ENCODE results near the gene CEBPZOS. TPM values are rescaled to one million over a fixed set of nuclear protein-coding genes. Genes with fewer than 3 reads are reported as not detected.
A peak's percentile ranks its signal among the peaks of the same experiment; 100 is the strongest.

CEBPZOS gene
- total and polyA plus RNA-seq, 9 of the 15 experiments (the other 6 are each of a cell fraction or from before 2014, with no cell fraction given), result 21.7 to 64.8 (median 46.7) TPM

DNA sequence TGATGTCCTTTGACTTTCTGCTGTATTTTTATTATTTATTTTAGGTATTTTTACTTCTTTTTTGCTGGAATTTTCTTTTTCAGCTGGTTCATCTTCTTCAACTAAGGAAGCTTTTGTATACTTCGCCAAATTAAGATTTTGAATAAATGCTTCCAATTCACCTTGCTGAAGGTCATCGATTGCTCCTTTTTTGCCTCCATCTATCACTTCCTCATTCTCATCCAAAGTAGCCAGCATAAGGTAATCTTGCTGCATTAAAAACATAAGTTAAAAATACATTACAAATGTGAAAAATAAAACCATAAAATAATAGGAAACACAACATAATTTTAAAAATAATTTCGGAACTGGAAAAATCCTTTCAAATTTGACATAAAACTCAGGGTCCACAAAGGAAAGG lies 32.5 kb downstream of the CEBPZOS start:
- WGBS (ENCODE audit: insufficient coverage, low coverage, missing lambda C conversion rate), result 93% methylated on average over 3 of the region's 3 CpGs
- CTCF ChIA-PET (ENCODE audit: low intra/inter-chr PET ratio), result no interaction called here
- FAIRE-seq (no peak), ATAC-seq (no peak), DNase-seq (ENCODE audit: extremely low read depth in 1 of 4, low spot score in 3 of 4) (no peak)
- no peak overlapping the region for H2AFZ ChIP-seq (ENCODE audit: low read depth, low read length)
- H3K27ac ChIP-seq (ENCODE audit: extremely low read depth, low read depth, low read length), result no peak overlapping the region
- no peak for TF ChIP-seq ZNF696 (CRISPR knock-in tag; conservative IDR thresholded peaks at IDR 0.05)
- TF ChIP-seq, protein P1, sequence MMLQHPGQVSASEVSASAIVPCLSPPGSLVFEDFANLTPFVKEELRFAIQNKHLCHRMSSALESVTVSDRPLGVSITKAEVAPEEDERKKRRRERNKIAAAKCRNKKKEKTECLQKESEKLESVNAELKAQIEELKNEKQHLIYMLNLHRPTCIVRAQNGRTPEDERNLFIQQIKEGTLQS (IDR thresholded peaks at IDR 0.05), result no peak
- TF ChIP-seq, protein P1 (CRISPR knock-in tag; conservative IDR thresholded peaks at IDR 0.05), result no peak
- TF ChIP-seq SPI1 (IDR thresholded peaks at IDR 0.05; ENCODE audit: borderline replicate concordance, low read depth, low read length), result peak; percentile 81
- peaks cover 2% of the 10 kb centered on the region for H3K9me1 ChIP-seq (ENCODE audit: control insufficient read depth, insufficient read depth, low read length)
- POLR2A ChIA-PET, result no interaction called here
- peaks cover 7 to 19% of the 10 kb centered on the region in 2 experiments; a peak in 4 of 5 replicates for H3K4me1 ChIP-seq (replicated peaks in 1 of 2; ENCODE audit: control insufficient read depth in 2 of 2, insufficient read depth in 2 of 2, low read length in 2 of 2)
- in situ Hi-C loops (cut with MboI), result no loop called here
- no peak overlapping the region for H3K4me3 ChIP-seq
- no peaks in the 10 kb centered on the region for H3K27me3 ChIP-seq (ENCODE audit: control insufficient read depth in 2 of 2, insufficient read depth in 2 of 2, low read length in 2 of 2)
- BruUV-seq (replicated peaks), result no TSS peak
- no peak overlapping the region for H3K9ac ChIP-seq (ENCODE audit: insufficient read depth in 1 of 2, low read depth in 2 of 2, low read length in 2 of 2)
- no peak overlapping the region for H3K4me2 ChIP-seq (ENCODE audit: insufficient read depth, low read length)
- H4K20me1 ChIP-seq (replicated peaks; ENCODE audit: control insufficient read depth, insufficient read depth, low read length), result peaks cover 10% of the 10 kb centered on the region; the same call in 1 of the 2 replicates
- peaks cover 92% of the 10 kb centered on the region for H3K79me2 ChIP-seq (ENCODE audit: control insufficient read depth, insufficient read depth, low read length)
- no peaks in the 10 kb centered on the region for H3K9me3 ChIP-seq (replicated peaks; ENCODE audit: control insufficient read depth, insufficient read depth, low read depth, low read length)
- H3K36me3 ChIP-seq (ENCODE audit: control insufficient read depth, insufficient read depth, low read length), result peaks cover 52% of the 10 kb centered on the region
- intact Hi-C loops (cut with micrococcal nuclease), result no loop called here

DNA sequence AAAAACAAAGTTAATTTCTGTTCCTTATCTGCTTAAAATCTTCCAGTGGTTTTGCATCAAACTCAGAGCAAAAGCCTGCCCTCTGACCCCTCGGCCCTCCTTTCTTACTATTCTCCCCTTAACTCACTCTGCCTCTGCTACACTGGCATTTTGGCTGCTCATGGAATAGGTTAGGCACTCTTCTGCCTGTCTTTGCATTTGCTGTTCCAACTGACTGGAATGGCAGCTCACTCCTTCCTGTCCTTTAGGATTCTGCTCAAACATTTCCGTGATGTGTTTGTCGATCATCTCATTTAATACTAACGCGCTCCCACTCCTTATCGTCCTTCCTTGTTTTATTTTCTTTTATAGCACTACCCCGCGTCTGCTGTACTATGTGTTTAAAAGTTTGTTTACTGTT lies 34.3 kb downstream of the CEBPZOS start:
- peak; percentile 15 to 25 (median 20) for DNase-seq (ENCODE audit: extremely low read depth in 1 of 4, low spot score in 3 of 4)
- no TSS peak for BruUV-seq (replicated peaks)
- peak; percentile 7; the same call in 2 of the 3 replicates for ATAC-seq
- peak overlapping the region; percentile 85; the same call in 1 of the 2 replicates for H2AFZ ChIP-seq (ENCODE audit: low read depth, low read length)
- no peaks in the 10 kb centered on the region for H3K9me1 ChIP-seq (ENCODE audit: control insufficient read depth, insufficient read depth, low read length)
- 0% methylated on average over 8 of the region's 8 CpGs for WGBS (ENCODE audit: insufficient coverage, low coverage, missing lambda C conversion rate)
- no peak for FAIRE-seq
- CTCF ChIA-PET (ENCODE audit: low intra/inter-chr PET ratio), result no interaction called here
- H3K9ac ChIP-seq (ENCODE audit: insufficient read depth in 1 of 2, low read depth in 2 of 2, low read length in 2 of 2), result peak overlapping the region; percentile 86 to 94
- 0 out of 2 replicates have a peak, but pooled peaks cover 8% of the 10 kb centered on the region for H4K20me1 ChIP-seq (replicated peaks; ENCODE audit: control insufficient read depth, insufficient read depth, low read length)
- peak overlapping the region; percentile 68 for H3K4me3 ChIP-seq
- H3K9me3 ChIP-seq (replicated peaks; ENCODE audit: control insufficient read depth, insufficient read depth, low read depth, low read length), result no peaks in the 10 kb centered on the region
- peaks cover 93% of the 10 kb centered on the region for H3K79me2 ChIP-seq (ENCODE audit: control insufficient read depth, insufficient read depth, low read length)
- H3K27ac ChIP-seq (ENCODE audit: extremely low read depth, low read depth, low read length), result peak overlapping the region; percentile 80
- POLR2A ChIA-PET, result no interaction called here
- in situ Hi-C loops (cut with MboI) (loop anchor here (10.0 kb wide), 1 partner anchor 334 kb away; no protein-coding TSS in a partner anchor), intact Hi-C loops (cut with micrococcal nuclease) (no loop called here)
- peak overlapping the region; percentile 98 for H3K4me2 ChIP-seq (ENCODE audit: insufficient read depth, low read length)
- peaks cover 7 to 19% of the 10 kb centered on the region in 2 experiments; a peak in 4 of 5 replicates for H3K4me1 ChIP-seq (replicated peaks in 1 of 2; ENCODE audit: control insufficient read depth in 2 of 2, insufficient read depth in 2 of 2, low read length in 2 of 2)
- H3K36me3 ChIP-seq (ENCODE audit: control insufficient read depth, insufficient read depth, low read length), result peaks cover 55% of the 10 kb centered on the region
- H3K27me3 ChIP-seq (ENCODE audit: control insufficient read depth in 2 of 2, insufficient read depth in 2 of 2, low read length in 2 of 2), result no peaks in the 10 kb centered on the region
- TF ChIP-seq ZNF263 (CRISPR knock-in tag; IDR thresholded peaks at IDR 0.05; ENCODE audit: borderline replicate concordance) (0 out of 2 replicates have a peak, but pooled peaks have one; percentile 2), MXI1 (IDR thresholded peaks at IDR 0.05; ENCODE audit: low read depth, low read length) (0 out of 2 replicates have a peak, but pooled peaks have one; percentile 5), NR2C2 (CRISPR knock-in tag; IDR thresholded peaks at IDR 0.05) (no peak), NR2C2 (tag; IDR thresholded peaks at IDR 0.05) (peak; percentile 61; the same call in 1 of the 2 replicates), NR2C1 (IDR thresholded peaks at IDR 0.05) (peak; percentile 77), NR2C1 (tag; IDR thresholded peaks at IDR 0.05) (0 out of 2 replicates have a peak, but pooled peaks have one; percentile 13), ZNF589 (CRISPR knock-in tag; IDR thresholded peaks at IDR 0.05; ENCODE audit: low read depth) (no peak), TAF9B (IDR thresholded peaks at IDR 0.05; ENCODE audit: partially characterized antibody) (peak; percentile 13), ZFP1 (CRISPR knock-in tag; IDR thresholded peaks at IDR 0.05) (no peak), NCOR1 (IDR thresholded peaks at IDR 0.05) (0 out of 2 replicates have a peak, but pooled peaks have one; percentile 13)
- TF ChIP-seq, protein P2, sequence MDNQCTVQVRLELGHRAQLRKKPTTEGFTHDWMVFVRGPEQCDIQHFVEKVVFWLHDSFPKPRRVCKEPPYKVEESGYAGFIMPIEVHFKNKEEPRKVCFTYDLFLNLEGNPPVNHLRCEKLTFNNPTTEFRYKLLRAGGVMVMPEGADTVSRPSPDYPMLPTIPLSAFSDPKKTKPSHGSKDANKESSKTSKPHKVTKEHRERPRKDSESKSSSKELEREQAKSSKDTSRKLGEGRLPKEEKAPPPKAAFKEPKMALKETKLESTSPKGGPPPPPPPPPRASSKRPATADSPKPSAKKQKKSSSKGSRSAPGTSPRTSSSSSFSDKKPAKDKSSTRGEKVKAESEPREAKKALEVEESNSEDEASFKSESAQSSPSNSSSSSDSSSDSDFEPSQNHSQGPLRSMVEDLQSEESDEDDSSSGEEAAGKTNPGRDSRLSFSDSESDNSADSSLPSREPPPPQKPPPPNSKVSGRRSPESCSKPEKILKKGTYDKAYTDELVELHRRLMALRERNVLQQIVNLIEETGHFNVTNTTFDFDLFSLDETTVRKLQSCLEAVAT (IDR thresholded peaks at IDR 0.05), result peak in 1 of 2 experiments; percentile 30; a peak in 1 of 4 replicates
